Activated T-helper 1 cell treated with anti-CD3 and anti-CD28 coated beads, Interleukin-12 subunit alpha, Interleukin-12 subunit beta, Interleukin-2, Interleukin-4 antibody, amounts not matched to agents 30 ng/mL and 10 ng/mL and 1 ng/mL, durations not matched to agents 14 hours and 24 hours and 36 hours (primary cell): ENCODE data around the gene KCNG2. TPM values are rescaled to one million over a fixed set of nuclear protein-coding genes. Genes with fewer than 3 reads are reported as not detected.
A peak's percentile ranks its signal among the peaks of the same experiment; 100 is the strongest.

Experiments
- DNase-seq: peaks from one replicate; pipeline ENCODE4 v3.0.0; 2021; ENCODE audit warnings: low spot score
- H3K27ac Mint-ChIP-seq: one replicate; pipeline ENCODE4 v1.8.0; 2021; ENCODE audit warnings: mild to moderate bottlenecking, mixed read lengths
- H3K27me3 Mint-ChIP-seq: one replicate; pipeline ENCODE4 v1.8.0; 2022; ENCODE audit warnings: mild to moderate bottlenecking, moderate library complexity, mixed read lengths; ENCODE audit not compliant: insufficient read depth
- H3K36me3 Mint-ChIP-seq: one replicate; pipeline ENCODE4 v1.8.0; 2021; ENCODE audit warnings: low read depth, mixed read lengths
- H3K4me1 Mint-ChIP-seq: one replicate; pipeline ENCODE4 v1.8.0; 2021; ENCODE audit warnings: low read depth, mixed read lengths
- H3K4me3 Mint-ChIP-seq: one replicate; pipeline ENCODE4 v1.8.0; 2021; ENCODE audit warnings: mild to moderate bottlenecking, moderate library complexity, mixed read lengths
- H3K9me3 Mint-ChIP-seq: one replicate; pipeline ENCODE4 v1.8.0; 2021; ENCODE audit warnings: mixed read lengths
- intact Hi-C: fragments of 100-400 bp; cut with micrococcal nuclease; formaldehyde crosslinking; loops from one replicate; pipeline ENCODE4 v1.15.1; 2024
- total RNA-seq: library from RNA; stranded (reverse); gene quantifications from 2 replicates; pipeline ENCODE4 v1.2.3, GENCODE V29; 2022

Gene KCNG2
- total RNA-seq, 1 donor from 2014 or later, result not detected

GRCh38 chr18:79921984-79922965 is 124.5 kb downstream of the KCNG2 start:
- no peaks in the 10 kb centered on the region for H3K27me3 Mint-ChIP-seq
- no peaks in the 10 kb centered on the region for H3K4me1 Mint-ChIP-seq
- H3K36me3 Mint-ChIP-seq, result peaks cover 26% of the 10 kb centered on the region
- intact Hi-C loops, result no loop called here
- no peak overlapping the region for H3K4me3 Mint-ChIP-seq
- no peaks in the 10 kb centered on the region for H3K9me3 Mint-ChIP-seq
- no peak for DNase-seq
- H3K27ac Mint-ChIP-seq, result peak overlapping the region; percentile 65

- no peak overlapping the region for H3K27ac Mint-ChIP-seq
- no peak for DNase-seq
- intact Hi-C loops, result no loop called here
Measured at GRCh38 chr18:79922971-79923411, 125.3 kb downstream of the KCNG2 start.

GRCh38 chr18:79923896-79924585 is 126.3 kb downstream of the KCNG2 start:
- H3K4me1 Mint-ChIP-seq, result no peaks in the 10 kb centered on the region
- DNase-seq, result no peak
- intact Hi-C loops, result no loop called here

More at GRCh38 chr18:79922971-79923411, 125.3 kb downstream of the KCNG2 start:
- H3K27me3 Mint-ChIP-seq, result no peaks in the 10 kb centered on the region
- no peaks in the 10 kb centered on the region for H3K9me3 Mint-ChIP-seq
- peaks cover 22% of the 10 kb centered on the region for H3K36me3 Mint-ChIP-seq
- H3K4me1 Mint-ChIP-seq, result no peaks in the 10 kb centered on the region
- H3K4me3 Mint-ChIP-seq, result no peak overlapping the region

GRCh38 chr18:79924814-79925731 is 127.3 kb downstream of the KCNG2 start:
- H3K9me3 Mint-ChIP-seq, result peaks cover 18% of the 10 kb centered on the region
- no peaks in the 10 kb centered on the region for H3K4me1 Mint-ChIP-seq
- no peak overlapping the region for H3K4me3 Mint-ChIP-seq
- H3K36me3 Mint-ChIP-seq, result peaks cover 29% of the 10 kb centered on the region
- intact Hi-C loops, result no loop called here
- DNase-seq, result no peak
- no peaks in the 10 kb centered on the region for H3K27me3 Mint-ChIP-seq
- H3K27ac Mint-ChIP-seq, result no peak overlapping the region

More at GRCh38 chr18:79923896-79924585, 126.3 kb downstream of the KCNG2 start:
- H3K27me3 Mint-ChIP-seq, result no peaks in the 10 kb centered on the region
- H3K36me3 Mint-ChIP-seq, result peaks cover 21% of the 10 kb centered on the region
- H3K4me3 Mint-ChIP-seq, result no peak overlapping the region
- no peak overlapping the region for H3K27ac Mint-ChIP-seq
- peaks cover 7% of the 10 kb centered on the region for H3K9me3 Mint-ChIP-seq

GRCh38 chr18:79926306-79926705 is 128.6 kb downstream of the KCNG2 start:
- peaks cover 38% of the 10 kb centered on the region for H3K36me3 Mint-ChIP-seq
- H3K27ac Mint-ChIP-seq, result no peak overlapping the region
- no peaks in the 10 kb centered on the region for H3K4me1 Mint-ChIP-seq
- H3K9me3 Mint-ChIP-seq, result peaks cover 28% of the 10 kb centered on the region
- intact Hi-C loops, result no loop called here
- no peak for DNase-seq
- H3K4me3 Mint-ChIP-seq, result no peak overlapping the region
- no peaks in the 10 kb centered on the region for H3K27me3 Mint-ChIP-seq

- H3K27ac Mint-ChIP-seq, result no peak overlapping the region
- no peaks in the 10 kb centered on the region for H3K27me3 Mint-ChIP-seq
- no peak for DNase-seq
- peaks cover 36% of the 10 kb centered on the region for H3K36me3 Mint-ChIP-seq
- no peak overlapping the region for H3K4me3 Mint-ChIP-seq
- H3K4me1 Mint-ChIP-seq, result no peaks in the 10 kb centered on the region
- intact Hi-C loops, result no loop called here
- peaks cover 32% of the 10 kb centered on the region for H3K9me3 Mint-ChIP-seq
Measured at GRCh38 chr18:79926715-79927606, 129.2 kb downstream of the KCNG2 start.

- Mint-ChIP-seq H3K4me3 (no peak overlapping the region), H3K27me3 (no peaks in the 10 kb centered on the region), H3K9me3 (peaks cover 41% of the 10 kb centered on the region), H3K36me3 (peaks cover 40% of the 10 kb centered on the region), H3K4me1 (no peaks in the 10 kb centered on the region), H3K27ac (no peak overlapping the region)
- intact Hi-C loops, result no loop called here
- DNase-seq, result no peak
Measured at GRCh38 chr18:79927607-79928562, 130.1 kb downstream of the KCNG2 start.

GRCh38 chr18:79928563-79928960 is 130.8 kb downstream of the KCNG2 start:
- no peaks in the 10 kb centered on the region for H3K27me3 Mint-ChIP-seq
- DNase-seq, result no peak
- intact Hi-C loops, result no loop called here
- peaks cover 48% of the 10 kb centered on the region for H3K9me3 Mint-ChIP-seq
- peaks cover 42% of the 10 kb centered on the region for H3K36me3 Mint-ChIP-seq
- H3K4me1 Mint-ChIP-seq, result no peaks in the 10 kb centered on the region
- no peak overlapping the region for H3K27ac Mint-ChIP-seq
- H3K4me3 Mint-ChIP-seq, result no peak overlapping the region

GRCh38 chr18:79930020-79930642 is 132.4 kb downstream of the KCNG2 start:
- no peak for DNase-seq
- no peaks in the 10 kb centered on the region for H3K4me1 Mint-ChIP-seq
- peaks cover 56% of the 10 kb centered on the region for H3K9me3 Mint-ChIP-seq
- H3K27me3 Mint-ChIP-seq, result no peaks in the 10 kb centered on the region
- no peak overlapping the region for H3K27ac Mint-ChIP-seq
- H3K36me3 Mint-ChIP-seq, result peaks cover 54% of the 10 kb centered on the region
- H3K4me3 Mint-ChIP-seq, result no peak overlapping the region
- intact Hi-C loops, result no loop called here

- H3K9me3 Mint-ChIP-seq, result peaks cover 64% of the 10 kb centered on the region
- peaks cover 67% of the 10 kb centered on the region for H3K36me3 Mint-ChIP-seq
Measured at GRCh38 chr18:79931475-79931874, 133.7 kb downstream of the KCNG2 start.

More at GRCh38 chr18:79931475-79931874, 133.7 kb downstream of the KCNG2 start:
- no peak overlapping the region for H3K4me3 Mint-ChIP-seq
- no peak overlapping the region for H3K27ac Mint-ChIP-seq
- DNase-seq, result no peak
- no peaks in the 10 kb centered on the region for H3K4me1 Mint-ChIP-seq
- intact Hi-C loops, result no loop called here
- no peaks in the 10 kb centered on the region for H3K27me3 Mint-ChIP-seq
